Suprapubic skin (tissue), 4 donors: ENCODE results near the gene MRPL2.

Experiments
- CTCF ChIP-seq, 2 donors: fragments of 200-600 bp in 1 of 2; fragments of 450-650 bp in 1 of 2; sonication (generic) in 1 of 2; IDR thresholded peaks; one replicate each; pipeline ENCODE4 v1.5.1; 2016 to 2019; ENCODE audit warnings: antibody characterized with exemption in 2 of 2, mild to moderate bottlenecking in 1 of 2, moderate library complexity in 1 of 2
- EP300 ChIP-seq: sonication (generic); formaldehyde crosslinking; IDR thresholded peaks from one replicate; pipeline ENCODE4 v1.6.1; 2017; ENCODE audit warnings: antibody characterized with exemption
- POLR2A ChIP-seq, 2 donors: fragments of 450-650 bp; IDR thresholded peaks; one replicate each; pipeline ENCODE4 v1.6.1; 2017; ENCODE audit warnings: antibody characterized with exemption in 2 of 2, mild to moderate bottlenecking in 2 of 2, moderate library complexity in 2 of 2
- POLR2AphosphoS5 ChIP-seq, 3 donors: sonication (generic); formaldehyde crosslinking; IDR thresholded peaks; one replicate each; pipeline ENCODE4 v1.6.1; 2017; ENCODE audit warnings: antibody characterized with exemption in 3 of 3

GRCh38 chr6:43012364-43012763 is 46.9 kb downstream of the MRPL2 start:
- no peak for TF ChIP-seq POLR2A (IDR thresholded peaks at IDR 0.05)
- no peak for TF ChIP-seq CTCF (IDR thresholded peaks at IDR 0.05)
- no peak for TF ChIP-seq POLR2AphosphoS5 (IDR thresholded peaks at IDR 0.05)
- TF ChIP-seq EP300: no peak
